Adrenal gland (tissue), 12 donors: Measurements from ENCODE around the gene CCDC120. TPM values are rescaled to one million over a fixed set of nuclear protein-coding genes. Genes with fewer than 3 reads are reported as not detected.
A peak's percentile ranks its signal among the peaks of the same experiment; 100 is the strongest.

ENCODE experiments used
- DNase-seq, 7 donors: peaks; one replicate each; pipeline ENCODE4 v3.0.0-alpha.2; 2019 to 2020
- H3K27ac ChIP-seq, 5 donors: fragments of 200-600 bp; sonication (generic) in 4 of 5; 1 replicate in 3 of 5; 2 replicates in 2 of 5; pipeline versions ENCODE4 v1.5.1 to v1.8.0; 2016 to 2020; ENCODE audit warnings: mild to moderate bottlenecking in 1 of 5
- H3K27me3 ChIP-seq: fragments of 200-600 bp; 2 replicates; pipeline ENCODE4 v1.8.0; 2021
- H3K36me3 ChIP-seq, 2 donors: fragments of 200-600 bp; replicated peaks in 1 of 2; 1 replicate in 1 of 2; 2 replicates in 1 of 2; pipeline versions ENCODE4 v1.5.1 to v1.8.0; 2018 to 2022
- H3K4me1 ChIP-seq, 2 donors: fragments of 200-600 bp; replicated peaks in 1 of 2; 1 replicate in 1 of 2; 2 replicates in 1 of 2; pipeline versions ENCODE4 v1.5.1 to v1.8.0; 2018 to 2021
- H3K4me3 ChIP-seq, 4 donors: fragments of 200-600 bp; sonication (generic) in 3 of 4; one replicate each; pipeline ENCODE4 v1.5.1; 2016 to 2018
- H3K9me3 ChIP-seq, 3 donors: fragments of 200-600 bp; sonication (generic) in 1 of 3; replicated peaks in 1 of 3; 1 replicate in 2 of 3; 2 replicates in 1 of 3; pipeline versions ENCODE4 v1.5.1 to v1.8.0; 2016 to 2021
- CTCF ChIP-seq, 6 experiments: fragments of 450-650 bp in 4 of 6; fragments of 200-600 bp in 2 of 6; sonication (generic) in 1 of 6; IDR thresholded peaks; 1 replicate in 5 of 6; 2 replicates in 1 of 6; pipeline versions ENCODE4 v1.5.1 to v1.8.0; 2016 to 2021; ENCODE audit warnings: antibody characterized with exemption in 6 of 6, mild to moderate bottlenecking in 2 of 6, moderate library complexity in 1 of 6
- POLR2A ChIP-seq, 2 donors: fragments of 450-650 bp; IDR thresholded peaks; one replicate each; pipeline ENCODE4 v1.6.1; 2017; ENCODE audit warnings: antibody characterized with exemption in 2 of 2, mild to moderate bottlenecking in 2 of 2, moderate library complexity in 1 of 2
- WGBS, 4 donors: extraction: QIAGEN DNeasy Blood & Tissue Kit in 2 of 4; methylation state at CpG; one replicate each; pipeline versions ENCODE4 v1.1.5 to v1.1.7; 2013 to 2017; 5-methylcytosine and 5-hydroxymethylcytosine counted together
- intact Hi-C, 2 donors: fragments of 100-400 bp; cut with DNase I; formaldehyde crosslinking; loops; one replicate each; pipeline versions ENCODE4 v1.14.1 to v1.15.0; 2022 to 2023
- polyA plus RNA-seq, 3 donors: library from polyadenylated mRNA; stranded (reverse); fragments of 200-250 nt in 2 of 3; fragments of 350-450 nt in 1 of 3; fragmentation: Illumina TruSeq in 1 of 3; extraction: RNeasy Lipid Tissue Mini Kit (QIAGEN cat#74804) in 1 of 3; gene quantifications; one replicate each; pipeline ENCODE4 v1.2.3, GENCODE V29; 2013 to 2014
- total RNA-seq, 9 donors: library from RNA; depleted of rRNA in 4 of 9; stranded (reverse); fragments of >200 nt in 4 of 9; fragments of 120-200 nt in 1 of 9; fragmentation: NEBNext Ultra II Directional in 1 of 9; extraction: Animal tissue kit (Norgen Biotek cat#: 25700) in 1 of 9; gene quantifications; one replicate each; pipeline versions ENCODE4 v1.1.0 to v1.2.4, GENCODE V29; 2013 to 2023
- donor health status: healthy with polysubstance abuse.
- donor health status: Bipolar disorder and iron deficiency.
- donor health status: DM: yes; HTN: yes; CAD: no.
- donor health status: DM: no; HTN: no; CAD: no.
- donor health status: DM: no; HTN: no; CAD: no.
- donor health status: DM: yes; HTN: yes; CAD: no.

CCDC120 gene
- total and polyA plus RNA-seq, 12 donors = 1.1 to 30.6 (median 2.8) TPM

GRCh38 chrX:49073601-49074575, 15.1 kb downstream of the CCDC120 start, which contains the start of gene PRAF2:
Gene PRAF2 (minus strand): TSS chrX:49074002. CDS start chrX:49073987, 15 bp downstream.
- 1 to 62% (median 25%) methylated on average over 3 to 61 of the region's 61 CpGs for WGBS, 4 donors
- peak; percentile 90 to 97 (median 94) for DNase-seq
- Histone ChIP-seq H3K9me3 (no peaks in the 10 kb centered on the region), H3K4me3 (peak within 1 kb of the TSS in 1 of 4 donors; percentile 55), H3K36me3 (peaks cover 0 to 5% of the 10 kb centered on the region in 2 donors), H3K4me1 (peaks cover 0 to 3% of the 10 kb centered on the region in 2 donors), H3K27me3 (no peaks in the 10 kb centered on the region), H3K27ac (peak within 1 kb of the TSS; percentile 30 to 88 (median 78))
- TF ChIP-seq CTCF (IDR thresholded peaks at IDR 0.05) (peak in 1 of 6 experiments; percentile 21), POLR2A (IDR thresholded peaks at IDR 0.05) (peak; percentile 47 to 60)
- intact Hi-C loops = no loop called here

- Histone ChIP-seq H3K9me3 (no peaks in the 10 kb centered on the region), H3K27ac (no peak overlapping the region), H3K4me3 (no peak overlapping the region), H3K36me3 (peaks cover 0 to 5% of the 10 kb centered on the region in 2 donors), H3K4me1 (peaks cover 0 to 3% of the 10 kb centered on the region in 2 donors), H3K27me3 (no peaks in the 10 kb centered on the region)
- no peak for DNase-seq
- intact Hi-C loops = no loop called here
- TF ChIP-seq CTCF (IDR thresholded peaks at IDR 0.05) = no peak
- TF ChIP-seq POLR2A (IDR thresholded peaks at IDR 0.05) = no peak
- 82 to 89% (median 87%) methylated on average over 7 to 13 of the region's 13 CpGs for WGBS, 4 donors
These were observed 16.5 kb downstream of the CCDC120 start for GRCh38 chrX:49075347-49075746.

- TF ChIP-seq POLR2A (IDR thresholded peaks at IDR 0.05) (no peak), CTCF (IDR thresholded peaks at IDR 0.05) (no peak)
- H3K9me3 ChIP-seq = no peaks in the 10 kb centered on the region
- H3K27ac ChIP-seq = peak overlapping the region in 1 of 5 donors; percentile 97
- H3K4me1 ChIP-seq = peaks cover 0 to 3% of the 10 kb centered on the region in 2 donors
- peaks cover 0 to 5% of the 10 kb centered on the region in 2 donors for H3K36me3 ChIP-seq
- no peak for DNase-seq
- 79 to 86% (median 81%) methylated on average over 3 to 5 of the region's 5 CpGs for WGBS, 4 donors
- no peaks in the 10 kb centered on the region for H3K27me3 ChIP-seq
- intact Hi-C loops = no loop called here
- no peak overlapping the region for H3K4me3 ChIP-seq
These were observed 19.1 kb downstream of the CCDC120 start for GRCh38 chrX:49077941-49078340.
